HFFc6 (cell line): ENCODE results near the gene NTSR1. TPM values are rescaled to one million over a fixed set of nuclear protein-coding genes. Genes with fewer than 3 reads are reported as not detected.
A peak's percentile ranks its signal among the peaks of the same experiment; 100 is the strongest.

Source experiments
- DNase-seq: peaks from one replicate; pipeline ENCODE4 v3.0.0-alpha.2; 2018
- H3K27ac Mint-ChIP-seq: 2 replicates; pipeline ENCODE4 v1.8.0; 2020; ENCODE audit warnings: mild to moderate bottlenecking, mixed read lengths
- H3K27me3 Mint-ChIP-seq: 2 replicates; pipeline ENCODE4 v1.8.0; 2021; ENCODE audit warnings: mild to moderate bottlenecking, moderate library complexity, mixed read lengths; ENCODE audit not compliant: insufficient read depth
- H3K36me3 Mint-ChIP-seq: 2 replicates; pipeline ENCODE4 v1.8.0; 2021; ENCODE audit warnings: low read depth, mixed read lengths
- H3K4me1 Mint-ChIP-seq: 2 replicates; pipeline ENCODE4 v1.8.0; 2020; ENCODE audit warnings: low read depth, mixed read lengths
- H3K4me3 Mint-ChIP-seq: 2 replicates; pipeline ENCODE4 v1.8.0; 2020; ENCODE audit warnings: mild to moderate bottlenecking, moderate library complexity, mixed read lengths
- H3K9me3 Mint-ChIP-seq: 2 replicates; pipeline ENCODE4 v1.8.0; 2020; ENCODE audit warnings: mild to moderate bottlenecking, mixed read lengths
- CTCF ChIP-seq: fragments of 200-600 bp; sonication (generic); IDR thresholded peaks from 2 replicates; pipeline ENCODE4 v1.5.0; 2021; ENCODE audit warnings: antibody characterized with exemption, mild to moderate bottlenecking
- total RNA-seq, 6 experiments: library from RNA; stranded (reverse); fragmentation: NEBNext Ultra II Directional; extraction: Animal tissue kit (Norgen Biotek cat#: 25700); gene quantifications; 2 replicates in 1 of 6; 3 replicates in 5 of 6; pipeline ENCODE4 v1.2.3, GENCODE V29; 2021

Gene NTSR1
- total RNA-seq, 6 experiments from 2014 or later: 3.1 to 6.5 (median 5.6) TPM

GRCh38 chr20:62694106-62694505 lies 14.5 kb upstream of the NTSR1 start:
- DNase-seq: no peak
- Mint-ChIP-seq H3K27ac (no peak overlapping the region), H3K4me1 (peaks cover 4% of the 10 kb centered on the region; the same call in 1 of the 2 replicates), H3K27me3 (peaks cover 30% of the 10 kb centered on the region), H3K4me3 (no peak overlapping the region), H3K36me3 (no peaks in the 10 kb centered on the region), H3K9me3 (no peaks in the 10 kb centered on the region)
- peak; percentile 36 for TF ChIP-seq CTCF

GRCh38 chr20:62694868-62695267 lies 13.8 kb upstream of the NTSR1 start:
- Mint-ChIP-seq H3K27me3 (peaks cover 32% of the 10 kb centered on the region), H3K4me1 (peaks cover 4% of the 10 kb centered on the region; the same call in 1 of the 2 replicates), H3K27ac (no peak overlapping the region), H3K36me3 (no peaks in the 10 kb centered on the region), H3K9me3 (no peaks in the 10 kb centered on the region), H3K4me3 (no peak overlapping the region)
- no peak for DNase-seq
- TF ChIP-seq CTCF: no peak

GRCh38 chr20:62695448-62696414 lies 12.9 kb upstream of the NTSR1 start:
- TF ChIP-seq CTCF: no peak
- Mint-ChIP-seq H3K4me3 (no peak overlapping the region), H3K4me1 (peaks cover 4% of the 10 kb centered on the region; the same call in 1 of the 2 replicates), H3K9me3 (no peaks in the 10 kb centered on the region), H3K27ac (no peak overlapping the region), H3K27me3 (peaks cover 35% of the 10 kb centered on the region), H3K36me3 (no peaks in the 10 kb centered on the region)
- DNase-seq: no peak

- Mint-ChIP-seq H3K27ac (no peak overlapping the region), H3K27me3 (peaks cover 36% of the 10 kb centered on the region), H3K9me3 (no peaks in the 10 kb centered on the region), H3K4me1 (peaks cover 5% of the 10 kb centered on the region; the same call in 1 of the 2 replicates), H3K4me3 (no peak overlapping the region), H3K36me3 (no peaks in the 10 kb centered on the region)
- TF ChIP-seq CTCF: no peak
- no peak for DNase-seq
These were observed 12.1 kb upstream of the NTSR1 start for GRCh38 chr20:62696434-62696957.

- Mint-ChIP-seq H3K9me3 (no peaks in the 10 kb centered on the region), H3K4me1 (0 out of 2 replicates have a peak, but pooled peaks cover 5% of the 10 kb centered on the region), H3K4me3 (no peak overlapping the region), H3K36me3 (no peaks in the 10 kb centered on the region), H3K27me3 (peaks cover 37% of the 10 kb centered on the region), H3K27ac (no peak overlapping the region)
- no peak for DNase-seq
- no peak for TF ChIP-seq CTCF
These were observed 11.6 kb upstream of the NTSR1 start for GRCh38 chr20:62696989-62697388.
